Measurements from ENCODE around the gene RAPGEF3.

RAPGEF3 gene

DNA sequence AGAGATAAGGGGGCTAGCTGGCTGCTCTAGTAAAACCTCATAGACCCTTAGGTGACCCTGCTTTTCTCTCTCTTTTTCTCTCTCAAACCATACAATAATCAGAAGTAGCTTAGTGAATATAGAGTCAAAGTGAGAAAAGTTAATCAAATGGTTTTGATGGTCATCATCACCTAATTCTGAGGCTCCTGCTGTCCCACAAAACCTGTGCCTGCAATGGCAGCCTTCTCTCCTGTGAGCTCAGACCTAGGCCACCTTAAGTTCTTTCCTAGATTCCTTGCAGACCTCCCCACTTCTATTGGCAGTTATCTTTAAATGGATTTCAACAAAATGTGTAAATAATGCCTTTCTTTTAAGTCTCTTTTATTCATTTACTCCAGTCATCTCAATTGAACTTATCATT lies 51.3 kb downstream of the RAPGEF3 start:
- no peaks in the 10 kb centered on the region for H3K4me1 ChIP-seq (ENCODE audit: insufficient read depth, insufficient read length)

GRCh38 chr12:47705566-47706425 lies 52.9 kb downstream of the RAPGEF3 start, which contains the start of gene RPAP3:
Gene RPAP3, minus strand, starts transcription at chr12:47706030. Its CDS starts 3,190 bp downstream, at chr12:47702840.
- peak; percentile 95 for DNase-seq (ENCODE audit: low read depth, low spot score)
- no peaks in the 10 kb centered on the region for H3K4me1 ChIP-seq (ENCODE audit: insufficient read depth, insufficient read length)
- TF ChIP-seq SUZ12 (IDR thresholded peaks at IDR 0.05; ENCODE audit: extremely low read depth, insufficient read depth, insufficient read length) (no peak), YY1 (IDR thresholded peaks at IDR 0.05; ENCODE audit: insufficient read depth, insufficient read length) (no peak), ZNF274 (IDR thresholded peaks at IDR 0.05; ENCODE audit: low read depth, low read length) (no peak)

More for the DNA sequence above, 51.3 kb downstream of the RAPGEF3 start:
- Histone ChIP-seq H3K4me3 (ENCODE audit: insufficient read length, low read depth) (no peak overlapping the region), H3K9ac (ENCODE audit: insufficient read length, low read depth) (no peak overlapping the region), H3K27me3 (ENCODE audit: insufficient read depth, insufficient read length) (no peaks in the 10 kb centered on the region), H3K9me3 (ENCODE audit: insufficient read depth, low read length) (no peaks in the 10 kb centered on the region), H3K36me3 (ENCODE audit: insufficient read depth, insufficient read length, low read length) (peaks cover 7% of the 10 kb centered on the region)
- no peak for TF ChIP-seq ZNF274 (IDR thresholded peaks at IDR 0.05; ENCODE audit: low read depth, low read length)
- no peak for DNase-seq (ENCODE audit: low read depth, low spot score)

GRCh38 chr12:47705229-47705565 lies 53.5 kb downstream of the RAPGEF3 start:
- Histone ChIP-seq H3K4me3 (ENCODE audit: insufficient read length, low read depth) (peak overlapping the region; percentile 72), H3K27me3 (ENCODE audit: insufficient read depth, insufficient read length) (no peaks in the 10 kb centered on the region), H3K9me3 (ENCODE audit: insufficient read depth, low read length) (no peaks in the 10 kb centered on the region), H3K36me3 (ENCODE audit: insufficient read depth, insufficient read length, low read length) (peaks cover 27% of the 10 kb centered on the region), H3K9ac (ENCODE audit: insufficient read length, low read depth) (peak overlapping the region; percentile 85), H3K4me1 (ENCODE audit: insufficient read depth, insufficient read length) (no peaks in the 10 kb centered on the region)
- no peak for DNase-seq (ENCODE audit: low read depth, low spot score)
- TF ChIP-seq YY1 (IDR thresholded peaks at IDR 0.05; ENCODE audit: insufficient read depth, insufficient read length) (no peak), ZNF274 (IDR thresholded peaks at IDR 0.05; ENCODE audit: low read depth, low read length) (no peak), SUZ12 (IDR thresholded peaks at IDR 0.05; ENCODE audit: extremely low read depth, insufficient read depth, insufficient read length) (no peak)

More at GRCh38 chr12:47705566-47706425, 52.9 kb downstream of the RAPGEF3 start, which contains the start of gene RPAP3:
- Histone ChIP-seq H3K9me3 (ENCODE audit: insufficient read depth, low read length) (no peaks in the 10 kb centered on the region), H3K27me3 (ENCODE audit: insufficient read depth, insufficient read length) (no peaks in the 10 kb centered on the region), H3K4me3 (ENCODE audit: insufficient read length, low read depth) (peak within 1 kb of the TSS; percentile 72), H3K9ac (ENCODE audit: insufficient read length, low read depth) (peak within 1 kb of the TSS; percentile 85), H3K36me3 (ENCODE audit: insufficient read depth, insufficient read length, low read length) (peaks cover 21% of the 10 kb centered on the region)

GRCh38 chr12:47704719-47705118 lies 54.0 kb downstream of the RAPGEF3 start:
- Histone ChIP-seq H3K4me1 (ENCODE audit: insufficient read depth, insufficient read length) (no peaks in the 10 kb centered on the region), H3K9me3 (ENCODE audit: insufficient read depth, low read length) (no peaks in the 10 kb centered on the region), H3K36me3 (ENCODE audit: insufficient read depth, insufficient read length, low read length) (peaks cover 32% of the 10 kb centered on the region), H3K27me3 (ENCODE audit: insufficient read depth, insufficient read length) (no peaks in the 10 kb centered on the region), H3K9ac (ENCODE audit: insufficient read length, low read depth) (peak overlapping the region; percentile 85), H3K4me3 (ENCODE audit: insufficient read length, low read depth) (peak overlapping the region; percentile 72)
- DNase-seq (ENCODE audit: low read depth, low spot score), result no peak
- no peak for TF ChIP-seq ZNF274 (IDR thresholded peaks at IDR 0.05; ENCODE audit: low read depth, low read length)

DNA sequence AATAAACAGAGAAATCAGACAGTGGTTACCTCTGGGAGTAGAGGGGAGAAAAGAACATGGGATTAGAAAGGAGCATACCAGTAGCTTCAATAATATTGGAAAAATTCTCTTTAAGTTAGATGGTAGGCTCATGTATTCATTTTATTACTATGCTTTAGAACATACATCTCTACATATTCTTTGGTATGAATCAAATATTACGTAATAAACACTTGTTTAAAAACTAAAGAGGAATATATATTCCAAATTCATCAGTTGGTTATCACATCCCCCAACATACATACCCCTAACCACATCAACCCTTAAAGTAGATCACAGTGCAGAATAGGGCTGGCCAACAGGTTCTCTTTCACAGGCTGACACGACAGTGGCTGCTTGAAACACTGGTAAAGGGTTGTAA lies 58.4 kb downstream of the RAPGEF3 start:
- no peaks in the 10 kb centered on the region for H3K9me3 ChIP-seq (ENCODE audit: insufficient read depth, low read length)
- DNase-seq (ENCODE audit: low read depth, low spot score), result no peak
- no peak overlapping the region for H3K4me3 ChIP-seq (ENCODE audit: insufficient read length, low read depth)
- peaks cover 71% of the 10 kb centered on the region for H3K36me3 ChIP-seq (ENCODE audit: insufficient read depth, insufficient read length, low read length)
- no peak overlapping the region for H3K9ac ChIP-seq (ENCODE audit: insufficient read length, low read depth)
- H3K4me1 ChIP-seq (ENCODE audit: insufficient read depth, insufficient read length), result no peaks in the 10 kb centered on the region
- H3K27me3 ChIP-seq (ENCODE audit: insufficient read depth, insufficient read length), result no peaks in the 10 kb centered on the region
- no peak for TF ChIP-seq YY1 (IDR thresholded peaks at IDR 0.05; ENCODE audit: insufficient read depth, insufficient read length)
- TF ChIP-seq SUZ12 (IDR thresholded peaks at IDR 0.05; ENCODE audit: extremely low read depth, insufficient read depth, insufficient read length), result no peak
- TF ChIP-seq ZNF274 (IDR thresholded peaks at IDR 0.05; ENCODE audit: low read depth, low read length), result no peak

DNA sequence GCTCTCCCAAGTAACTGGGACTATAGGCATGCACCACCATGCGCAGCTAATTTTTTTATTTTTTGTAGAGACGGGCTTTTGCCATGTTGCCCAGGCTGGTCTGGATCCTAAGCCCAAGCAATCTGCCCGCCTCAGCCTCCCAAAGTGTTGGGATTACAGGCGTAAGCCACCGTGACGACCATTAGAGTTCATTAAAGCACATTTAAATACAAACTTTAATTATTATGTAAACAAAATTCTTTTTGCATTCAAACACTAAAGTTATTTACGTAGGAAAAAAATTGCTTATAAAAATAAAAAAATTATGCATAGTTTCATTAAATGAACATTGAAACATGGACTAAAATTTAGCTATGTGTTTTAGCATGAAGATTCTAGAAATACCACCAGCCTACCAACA lies 60.0 kb downstream of the RAPGEF3 start:
- Histone ChIP-seq H3K4me3 (ENCODE audit: insufficient read length, low read depth) (no peak overlapping the region), H3K36me3 (ENCODE audit: insufficient read depth, insufficient read length, low read length) (peaks cover 87% of the 10 kb centered on the region), H3K4me1 (ENCODE audit: insufficient read depth, insufficient read length) (no peaks in the 10 kb centered on the region), H3K9ac (ENCODE audit: insufficient read length, low read depth) (no peak overlapping the region), H3K27me3 (ENCODE audit: insufficient read depth, insufficient read length) (no peaks in the 10 kb centered on the region), H3K9me3 (ENCODE audit: insufficient read depth, low read length) (no peaks in the 10 kb centered on the region)
- TF ChIP-seq SUZ12 (IDR thresholded peaks at IDR 0.05; ENCODE audit: extremely low read depth, insufficient read depth, insufficient read length), result no peak
- TF ChIP-seq ZNF274 (IDR thresholded peaks at IDR 0.05; ENCODE audit: low read depth, low read length), result no peak
- no peak for TF ChIP-seq YY1 (IDR thresholded peaks at IDR 0.05; ENCODE audit: insufficient read depth, insufficient read length)
- no peak for DNase-seq (ENCODE audit: low read depth, low spot score)

- Histone ChIP-seq H3K27me3 (ENCODE audit: insufficient read depth, insufficient read length) (no peaks in the 10 kb centered on the region), H3K4me1 (ENCODE audit: insufficient read depth, insufficient read length) (no peaks in the 10 kb centered on the region), H3K9ac (ENCODE audit: insufficient read length, low read depth) (no peak overlapping the region), H3K9me3 (ENCODE audit: insufficient read depth, low read length) (no peaks in the 10 kb centered on the region), H3K36me3 (ENCODE audit: insufficient read depth, insufficient read length, low read length) (peaks cover 87% of the 10 kb centered on the region), H3K4me3 (ENCODE audit: insufficient read length, low read depth) (no peak overlapping the region)
- no peak for TF ChIP-seq YY1 (IDR thresholded peaks at IDR 0.05; ENCODE audit: insufficient read depth, insufficient read length)
- no peak for TF ChIP-seq SUZ12 (IDR thresholded peaks at IDR 0.05; ENCODE audit: extremely low read depth, insufficient read depth, insufficient read length)
- no peak for TF ChIP-seq ZNF274 (IDR thresholded peaks at IDR 0.05; ENCODE audit: low read depth, low read length)
- DNase-seq (ENCODE audit: low read depth, low spot score), result no peak
Observed at GRCh38 chr12:47698055-47698454, 60.6 kb downstream of the RAPGEF3 start.
